ENCODE measurements around the gene IGF2R.

IGF2R gene

DNA sequence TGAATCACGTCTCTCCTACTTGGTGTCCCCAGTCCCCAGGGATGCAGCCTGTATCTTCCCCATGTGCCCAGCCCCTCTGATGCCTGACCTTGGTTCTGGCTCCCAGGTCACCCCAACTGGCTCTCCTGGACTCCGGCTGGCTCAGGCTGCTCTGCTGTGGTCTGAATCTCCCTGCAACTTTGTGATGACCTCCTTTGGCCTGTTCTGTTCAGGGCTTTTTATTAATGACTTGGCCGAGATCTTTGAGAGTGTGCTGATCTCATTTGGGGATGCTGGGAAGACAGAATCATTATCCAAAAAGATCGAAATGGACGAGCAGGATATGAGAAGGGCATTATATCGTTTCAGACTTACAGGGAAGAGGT lies 67.4 kb downstream of the IGF2R start:
- TF ChIP-seq, protein P1, sequence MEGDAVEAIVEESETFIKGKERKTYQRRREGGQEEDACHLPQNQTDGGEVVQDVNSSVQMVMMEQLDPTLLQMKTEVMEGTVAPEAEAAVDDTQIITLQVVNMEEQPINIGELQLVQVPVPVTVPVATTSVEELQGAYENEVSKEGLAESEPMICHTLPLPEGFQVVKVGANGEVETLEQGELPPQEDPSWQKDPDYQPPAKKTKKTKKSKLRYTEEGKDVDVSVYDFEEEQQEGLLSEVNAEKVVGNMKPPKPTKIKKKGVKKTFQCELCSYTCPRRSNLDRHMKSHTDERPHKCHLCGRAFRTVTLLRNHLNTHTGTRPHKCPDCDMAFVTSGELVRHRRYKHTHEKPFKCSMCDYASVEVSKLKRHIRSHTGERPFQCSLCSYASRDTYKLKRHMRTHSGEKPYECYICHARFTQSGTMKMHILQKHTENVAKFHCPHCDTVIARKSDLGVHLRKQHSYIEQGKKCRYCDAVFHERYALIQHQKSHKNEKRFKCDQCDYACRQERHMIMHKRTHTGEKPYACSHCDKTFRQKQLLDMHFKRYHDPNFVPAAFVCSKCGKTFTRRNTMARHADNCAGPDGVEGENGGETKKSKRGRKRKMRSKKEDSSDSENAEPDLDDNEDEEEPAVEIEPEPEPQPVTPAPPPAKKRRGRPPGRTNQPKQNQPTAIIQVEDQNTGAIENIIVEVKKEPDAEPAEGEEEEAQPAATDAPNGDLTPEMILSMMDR (IDR thresholded peaks at IDR 0.05; ENCODE audit: low read depth, low read length) = no peak
- TF ChIP-seq, protein P2, sequence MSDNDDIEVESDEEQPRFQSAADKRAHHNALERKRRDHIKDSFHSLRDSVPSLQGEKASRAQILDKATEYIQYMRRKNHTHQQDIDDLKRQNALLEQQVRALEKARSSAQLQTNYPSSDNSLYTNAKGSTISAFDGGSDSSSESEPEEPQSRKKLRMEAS (IDR thresholded peaks at IDR 0.05; ENCODE audit: low read depth, low read length) = no peak
- TF ChIP-seq MYC (IDR thresholded peaks at IDR 0.05; ENCODE audit: low read depth, low read length) = no peak
- no peak for TF ChIP-seq POLR2A (IDR thresholded peaks at IDR 0.05; ENCODE audit: extremely low read depth, insufficient read length)
- H3K4me3 ChIP-seq (ENCODE audit: low read depth, low read length) = no peak overlapping the region
- DNase-seq (ENCODE audit: low read depth) = no peak

DNA sequence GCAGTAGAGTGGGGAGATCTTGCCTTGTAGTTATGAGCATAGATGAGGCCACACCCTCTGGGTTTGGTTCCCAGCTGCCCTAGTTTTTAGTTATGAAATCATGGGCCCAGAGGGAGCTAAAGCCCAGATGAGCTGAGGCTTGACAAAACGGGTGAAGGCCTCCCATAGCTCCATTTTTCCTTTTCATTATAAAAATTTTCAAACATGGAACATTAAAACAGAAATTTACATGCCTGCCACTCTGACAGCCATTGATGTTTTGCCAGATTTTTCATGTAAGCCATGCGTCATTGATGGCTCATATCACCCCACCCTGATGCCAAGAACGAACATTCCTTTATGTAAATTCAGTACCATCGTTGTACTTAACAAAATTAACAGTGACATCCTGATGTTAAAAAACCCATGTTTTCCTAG lies 67.9 kb downstream of the IGF2R start:
- TF ChIP-seq MYC (IDR thresholded peaks at IDR 0.05; ENCODE audit: low read depth, low read length) = no peak
- TF ChIP-seq, protein P2 (IDR thresholded peaks at IDR 0.05; ENCODE audit: low read depth, low read length) = no peak
- TF ChIP-seq, protein P1 (IDR thresholded peaks at IDR 0.05; ENCODE audit: low read depth, low read length) = no peak
- no peak for TF ChIP-seq POLR2A (IDR thresholded peaks at IDR 0.05; ENCODE audit: extremely low read depth, insufficient read length)
- no peak for DNase-seq (ENCODE audit: low read depth)
- H3K4me3 ChIP-seq (ENCODE audit: low read depth, low read length) = no peak overlapping the region

DNA sequence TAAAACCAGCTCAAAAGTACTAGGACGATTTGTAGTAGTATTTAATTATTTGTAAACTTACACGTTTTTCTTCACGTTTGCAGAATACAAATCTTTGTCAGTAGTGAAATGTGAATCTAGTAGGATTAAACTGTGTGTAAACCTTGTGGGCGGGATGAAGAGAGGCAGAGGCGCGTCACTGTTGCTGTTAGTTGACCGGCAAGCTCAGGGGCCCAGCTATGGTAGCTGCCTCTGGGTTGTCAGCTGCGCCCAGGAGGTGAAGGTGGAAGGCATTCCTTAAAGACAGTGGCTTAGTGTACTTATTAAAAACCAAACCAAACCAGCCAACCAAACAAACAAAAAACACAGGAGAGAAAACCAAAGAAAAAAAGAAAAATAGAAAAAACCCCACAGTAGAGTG lies 69.6 kb downstream of the IGF2R start:
- no peak overlapping the region for H3K4me3 ChIP-seq (ENCODE audit: low read depth, low read length)
- DNase-seq (ENCODE audit: low read depth) = no peak
- TF ChIP-seq, protein P1 (IDR thresholded peaks at IDR 0.05; ENCODE audit: low read depth, low read length) = no peak
- TF ChIP-seq POLR2A (IDR thresholded peaks at IDR 0.05; ENCODE audit: extremely low read depth, insufficient read length) (no peak), MYC (IDR thresholded peaks at IDR 0.05; ENCODE audit: low read depth, low read length) (no peak)
- TF ChIP-seq, protein P2 (IDR thresholded peaks at IDR 0.05; ENCODE audit: low read depth, low read length) = no peak

DNA sequence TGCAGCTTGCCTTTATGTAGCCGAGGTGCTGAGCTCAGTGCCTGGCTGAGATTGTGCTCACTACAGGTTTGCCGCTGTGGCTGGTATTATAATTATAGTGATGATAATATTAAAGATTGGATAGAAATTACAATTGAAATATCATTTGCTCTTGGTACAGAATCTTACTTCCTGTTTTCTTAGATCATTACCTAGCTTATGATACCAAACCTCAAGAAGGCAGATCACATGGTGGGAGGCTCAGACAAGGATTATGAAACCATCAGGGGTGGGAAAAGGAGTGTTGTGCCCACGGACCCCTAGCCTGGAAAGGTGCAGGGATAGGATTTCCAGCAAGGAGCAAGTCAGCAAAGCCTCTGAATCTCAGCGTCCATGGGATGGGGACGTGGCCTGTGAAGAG lies 70.6 kb downstream of the IGF2R start:
- TF ChIP-seq, protein P2 (IDR thresholded peaks at IDR 0.05; ENCODE audit: low read depth, low read length) = no peak
- TF ChIP-seq, protein P1 (IDR thresholded peaks at IDR 0.05; ENCODE audit: low read depth, low read length) = no peak
- TF ChIP-seq MYC (IDR thresholded peaks at IDR 0.05; ENCODE audit: low read depth, low read length) = no peak
- no peak for TF ChIP-seq POLR2A (IDR thresholded peaks at IDR 0.05; ENCODE audit: extremely low read depth, insufficient read length)
- no peak overlapping the region for H3K4me3 ChIP-seq (ENCODE audit: low read depth, low read length)

DNA sequence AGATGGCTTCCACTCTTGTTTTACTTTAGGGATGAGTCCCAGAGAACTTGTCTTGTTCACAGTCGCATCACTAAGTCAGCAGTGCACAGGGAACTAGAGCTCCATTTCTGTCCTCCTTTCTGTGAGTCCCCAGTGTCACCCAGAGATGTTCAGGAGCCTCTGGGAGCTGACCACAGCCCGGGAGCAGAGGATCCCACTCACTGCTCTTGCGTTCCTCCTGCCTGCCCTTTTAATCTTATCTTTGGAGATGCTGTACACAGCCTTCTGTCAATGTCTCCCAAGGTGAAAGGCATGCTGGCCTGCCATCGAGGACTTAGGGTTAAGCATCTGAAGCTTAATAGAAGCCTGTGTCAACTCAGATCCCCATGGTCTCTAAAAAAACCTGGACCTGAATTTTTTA lies 71.2 kb downstream of the IGF2R start:
- H3K4me3 ChIP-seq (ENCODE audit: low read depth, low read length) = no peak overlapping the region
- no peak for DNase-seq (ENCODE audit: low read depth)
- TF ChIP-seq, protein P2 (IDR thresholded peaks at IDR 0.05; ENCODE audit: low read depth, low read length) = no peak
- TF ChIP-seq MYC (IDR thresholded peaks at IDR 0.05; ENCODE audit: low read depth, low read length) (no peak), POLR2A (IDR thresholded peaks at IDR 0.05; ENCODE audit: extremely low read depth, insufficient read length) (no peak)
- TF ChIP-seq, protein P1 (IDR thresholded peaks at IDR 0.05; ENCODE audit: low read depth, low read length) = no peak

More for the DNA sequence above, 70.6 kb downstream of the IGF2R start:
- peak; percentile 15 for DNase-seq (ENCODE audit: low read depth)
